Measurements from ENCODE around the gene ZAP70.
"Not testable (repeated sequence)": the region's sequence is repeated elsewhere in the genome, so short reads cannot be mapped to it uniquely, and the experiment has no call there.

Gene ZAP70

DNA sequence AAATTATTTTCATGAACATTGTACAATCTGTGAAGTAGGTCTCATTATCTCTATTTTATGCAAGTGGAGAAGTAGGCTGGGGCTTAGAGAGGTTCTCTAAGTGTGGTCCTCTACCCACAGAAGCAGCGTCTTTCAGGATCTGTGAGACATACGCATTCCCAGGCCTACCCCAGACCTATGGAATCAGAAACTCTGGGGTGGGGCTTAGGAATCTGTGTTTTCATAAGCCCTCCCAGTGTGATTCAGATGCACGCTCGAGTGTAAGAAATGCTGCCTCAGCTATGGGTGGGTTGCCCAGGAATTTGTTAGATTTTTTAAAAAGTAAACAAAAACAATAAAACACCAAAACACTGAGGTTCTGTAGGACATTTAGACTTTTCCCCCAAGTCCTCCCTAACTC is 14.8 kb upstream of the ZAP70 start:
- DNase-seq (ENCODE audit: low spot score) = no peak

DNA sequence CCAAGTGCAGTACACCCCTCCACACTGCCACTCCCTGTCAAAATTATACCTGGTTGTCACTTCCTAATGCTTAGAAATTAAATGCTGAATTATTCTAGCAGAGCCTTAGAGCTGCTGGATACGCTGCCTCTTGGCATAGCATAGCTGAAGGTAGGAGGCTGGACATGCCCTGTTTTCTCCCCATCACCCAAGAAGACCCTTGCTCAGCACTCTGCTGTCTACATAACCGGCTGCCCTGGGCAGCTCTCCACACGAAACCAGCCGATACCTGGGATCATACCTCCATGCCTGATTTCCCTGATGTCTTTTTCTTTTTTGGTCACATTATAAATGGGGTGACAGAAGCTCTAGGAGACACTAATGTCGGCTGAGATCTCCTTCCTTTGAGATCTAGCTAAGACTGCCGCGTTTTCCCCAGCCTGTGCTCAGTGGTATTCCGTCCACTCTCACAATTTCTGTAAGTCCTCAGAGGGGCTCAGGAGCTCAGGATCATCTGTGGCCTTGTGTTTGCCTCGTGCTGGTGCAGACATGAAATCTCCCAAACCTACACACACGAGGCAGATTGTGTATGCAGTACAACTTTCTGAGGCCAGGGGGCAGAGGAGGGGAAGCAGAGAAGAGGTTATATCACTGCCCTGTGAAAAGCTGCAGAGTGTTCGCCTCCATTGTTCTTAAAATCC is 13.5 kb upstream of the ZAP70 start:
- peak; percentile 86 for DNase-seq (ENCODE audit: low spot score)

DNA sequence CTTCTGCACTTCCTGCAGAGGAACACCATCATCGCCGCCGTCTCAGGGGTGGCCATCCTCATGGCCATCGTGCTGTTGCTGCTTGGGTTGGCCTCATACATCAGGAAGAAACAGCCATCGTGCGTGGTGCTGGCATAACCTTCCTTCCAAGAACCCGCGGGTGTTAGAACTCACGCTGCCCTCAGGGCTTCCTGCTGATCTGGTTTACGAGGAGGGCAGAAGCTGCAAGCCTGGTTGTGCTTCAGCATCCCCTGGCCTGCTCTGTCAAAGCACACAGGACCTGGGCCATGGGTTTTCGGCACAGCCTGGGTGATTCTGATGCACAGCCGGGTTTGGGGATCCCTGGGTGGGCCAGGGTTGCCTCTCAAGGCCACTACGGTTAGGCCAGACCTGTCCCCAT is 12.2 kb upstream of the ZAP70 start:
- no peak for DNase-seq (ENCODE audit: low spot score)

DNA sequence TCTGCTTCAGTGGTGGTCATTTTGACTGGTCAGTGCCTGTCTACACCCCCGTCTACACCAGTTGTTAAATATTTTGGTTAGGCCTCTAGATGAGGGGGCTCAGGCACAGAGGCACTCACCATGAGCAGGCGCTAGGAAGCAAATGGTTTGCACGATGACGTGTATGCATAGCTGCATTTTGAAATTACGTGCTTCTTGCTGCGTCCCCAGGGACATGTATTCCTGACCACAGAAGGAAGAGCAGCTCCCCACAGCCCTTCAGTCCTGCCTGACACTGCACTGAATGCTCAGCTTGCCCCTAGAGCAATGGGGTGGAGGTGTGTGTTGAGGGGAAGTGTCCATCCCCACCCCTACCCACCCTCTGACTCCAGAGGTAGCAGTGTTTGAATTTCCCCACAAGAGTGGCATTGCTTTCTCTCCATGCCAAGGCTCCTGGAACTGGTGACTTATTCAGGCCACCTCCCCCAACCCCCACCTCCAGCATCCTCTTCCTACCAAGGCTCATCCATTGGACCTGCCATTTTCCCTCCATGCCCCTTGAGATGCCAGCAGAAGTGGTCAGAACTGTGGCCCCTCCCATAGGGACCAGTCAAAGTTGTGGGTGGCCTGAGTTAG is 11.4 kb upstream of the ZAP70 start:
- DNase-seq (ENCODE audit: low spot score) = no peak

DNA sequence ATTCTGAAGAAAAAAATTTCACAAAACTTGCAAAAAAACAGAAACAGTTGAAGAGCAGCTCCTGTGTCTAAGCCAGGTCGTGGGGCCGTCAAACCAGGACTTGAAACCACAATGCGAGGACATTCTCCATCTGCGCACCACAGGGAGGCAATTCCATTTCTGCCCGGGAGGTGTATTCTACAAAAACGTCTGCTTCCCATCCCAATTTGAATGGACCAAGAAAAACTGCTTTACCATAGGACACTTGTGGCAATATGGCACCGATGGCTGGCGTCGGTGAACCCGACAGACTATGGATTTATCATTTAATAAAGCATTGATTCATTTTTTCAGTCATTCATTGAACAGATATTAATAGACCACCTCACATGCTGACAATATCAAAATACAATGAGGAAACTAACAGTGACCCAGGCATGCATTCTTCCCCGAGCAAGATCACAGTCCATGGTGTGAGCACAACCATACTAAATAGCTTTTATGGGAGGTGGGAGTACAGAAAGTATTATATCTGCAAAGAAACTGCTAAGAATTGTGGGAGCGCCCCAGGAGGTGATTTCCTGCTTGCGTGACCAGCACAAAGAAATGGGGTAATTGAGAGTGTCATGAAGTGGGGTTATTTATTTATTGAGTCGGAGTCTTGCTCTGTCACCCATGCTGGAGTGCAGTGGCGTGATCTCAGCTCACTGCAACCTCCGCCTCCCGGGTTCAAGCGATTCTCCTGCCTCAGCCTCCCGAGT is 10.5 kb upstream of the ZAP70 start:
- no peak for DNase-seq (ENCODE audit: low spot score)

DNA sequence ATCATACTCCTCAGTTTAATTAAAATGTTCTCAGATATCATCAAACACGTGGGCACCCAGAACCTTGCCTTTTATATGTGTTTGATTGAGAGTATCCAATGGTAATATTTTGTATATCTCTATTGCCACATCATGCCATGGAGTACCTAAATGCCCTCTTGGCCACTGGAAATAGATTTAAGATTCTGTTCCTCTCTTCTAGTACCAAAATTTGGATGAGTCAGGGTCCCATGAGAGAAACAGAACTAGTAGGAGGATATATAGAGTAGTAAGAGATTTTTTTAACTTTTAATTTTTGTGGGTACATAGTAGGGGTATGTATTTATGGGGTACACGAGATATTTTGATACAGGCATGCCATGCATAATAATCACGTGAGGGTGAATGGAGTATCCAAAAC is 9.6 kb upstream of the ZAP70 start:
- DNase-seq (ENCODE audit: low spot score) = no peak

DNA sequence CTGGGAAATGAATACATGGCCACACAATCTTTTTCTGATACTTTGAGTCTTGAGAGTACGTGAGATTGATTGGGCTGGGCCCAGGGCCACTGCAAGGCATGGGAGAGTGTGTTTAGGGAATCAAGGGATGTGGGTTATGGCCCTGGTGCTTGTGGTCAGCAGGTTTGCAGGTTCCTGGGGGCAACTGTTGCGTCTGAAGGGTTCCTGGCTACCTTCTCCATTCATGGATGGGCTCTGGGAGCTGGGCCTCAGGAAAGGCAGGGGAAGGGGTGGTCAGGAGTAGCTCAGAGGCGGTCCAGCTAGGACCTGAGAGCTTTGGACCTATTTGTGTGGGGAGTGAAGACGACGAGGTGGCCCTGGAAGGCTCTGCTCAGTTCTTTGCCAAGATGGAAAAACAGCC is 8.4 kb upstream of the ZAP70 start:
- DNase-seq (ENCODE audit: low spot score) = no peak

DNA sequence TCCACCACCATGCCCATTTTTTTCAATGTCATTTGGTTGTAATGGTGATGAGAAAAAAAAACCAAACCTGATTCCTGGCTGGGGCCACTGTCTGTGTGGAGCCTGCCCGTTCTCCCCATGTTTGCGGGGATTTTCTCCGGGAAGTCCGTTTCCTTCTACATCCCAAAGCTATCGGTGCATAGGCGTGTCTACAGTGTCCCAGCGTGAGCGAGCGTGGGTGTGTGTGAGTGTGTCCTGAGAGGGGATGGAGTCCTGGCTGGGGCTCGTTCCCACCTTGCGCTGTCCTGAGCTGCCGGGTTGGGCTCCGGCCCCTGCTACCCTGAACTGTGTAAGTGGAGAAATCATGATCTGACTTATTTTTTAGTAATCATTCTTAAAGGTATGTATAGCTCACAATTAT is 7.3 kb upstream of the ZAP70 start:
- DNase-seq (ENCODE audit: low spot score) = no peak

DNA sequence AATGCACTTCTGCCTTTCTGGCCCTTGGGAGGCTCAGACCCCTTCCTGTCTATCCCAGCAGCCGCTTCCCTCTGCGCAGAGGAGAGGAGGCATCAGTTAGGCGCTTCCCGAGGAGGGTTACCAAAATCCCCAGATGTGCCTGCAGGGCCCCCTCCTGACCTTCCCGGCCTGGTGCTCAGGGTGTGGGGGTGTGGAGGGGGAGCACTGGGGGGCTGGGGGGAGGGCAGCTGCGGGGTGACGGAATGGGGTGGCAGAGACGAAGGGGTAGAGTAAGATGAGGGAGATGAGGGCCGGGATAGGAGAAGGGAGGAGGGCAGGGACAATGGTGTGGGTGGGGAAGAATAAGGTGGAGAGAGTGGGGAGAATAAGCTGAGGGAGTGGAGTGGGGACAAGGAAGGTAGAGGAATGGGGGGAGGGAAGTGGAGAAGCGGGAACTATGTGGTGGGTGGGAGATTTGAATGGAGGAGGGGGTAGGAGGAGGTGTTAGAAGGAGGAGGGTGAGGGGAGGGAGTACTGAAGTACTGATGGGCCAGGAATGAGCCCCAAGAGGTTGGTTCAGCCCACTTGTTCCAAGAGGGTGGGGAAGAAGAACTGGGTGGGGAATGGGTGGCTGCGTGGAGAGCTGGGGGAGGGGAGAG is 6.5 kb upstream of the ZAP70 start:
- no peak for DNase-seq (ENCODE audit: low spot score)

DNA sequence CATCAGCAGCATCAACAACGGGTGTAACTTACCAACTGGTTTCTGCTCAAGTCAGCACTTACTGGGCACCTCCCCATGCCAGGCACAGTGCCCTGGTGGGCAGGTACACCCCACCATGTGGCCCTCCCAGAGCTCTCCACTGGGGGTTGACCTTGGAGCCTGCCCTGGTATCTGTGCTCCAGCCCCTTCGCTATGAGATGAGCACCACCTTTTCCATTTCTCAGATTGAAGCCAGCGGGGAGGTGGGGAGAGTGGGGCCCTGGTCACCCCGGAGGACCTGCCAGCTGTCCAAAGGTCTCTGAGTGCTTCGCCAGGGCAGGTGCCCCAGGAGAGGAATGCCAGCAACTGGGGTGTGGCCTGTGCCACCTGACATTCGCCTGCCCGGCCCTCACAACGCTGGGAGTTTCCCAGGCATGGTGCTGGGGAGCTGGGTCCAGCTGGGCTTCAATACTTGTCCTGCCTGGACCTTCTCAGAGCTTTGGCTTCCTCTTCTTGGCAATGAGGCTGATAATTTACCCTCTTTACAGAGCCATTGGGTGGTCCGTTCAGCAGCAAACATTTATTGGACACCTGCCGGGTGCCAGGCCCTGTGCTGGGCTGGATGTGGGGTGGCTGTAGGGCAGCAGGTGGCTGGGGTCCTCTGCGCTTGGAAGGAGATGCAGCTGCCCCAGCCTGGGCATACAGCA is 5.9 kb upstream of the ZAP70 start:
- no peak for DNase-seq (ENCODE audit: low spot score)

DNA sequence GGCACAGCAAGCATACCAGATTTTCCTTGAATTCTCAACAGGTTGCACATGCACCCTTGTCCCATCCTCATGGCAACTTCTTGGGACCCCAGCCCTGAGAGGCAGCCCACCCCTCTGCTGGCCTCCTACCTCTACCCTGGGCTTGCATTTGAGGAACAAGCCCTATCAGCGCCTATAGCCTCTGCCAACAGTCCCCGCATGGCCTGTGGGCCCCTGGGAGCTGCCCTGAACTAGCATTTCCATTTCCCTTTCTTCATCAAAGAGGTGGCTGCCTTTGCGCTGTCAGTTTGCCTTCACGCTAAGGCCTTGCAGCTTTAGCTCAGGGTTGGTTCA is 5.4 kb upstream of the ZAP70 start:
- DNase-seq (ENCODE audit: low spot score) = no peak

DNA sequence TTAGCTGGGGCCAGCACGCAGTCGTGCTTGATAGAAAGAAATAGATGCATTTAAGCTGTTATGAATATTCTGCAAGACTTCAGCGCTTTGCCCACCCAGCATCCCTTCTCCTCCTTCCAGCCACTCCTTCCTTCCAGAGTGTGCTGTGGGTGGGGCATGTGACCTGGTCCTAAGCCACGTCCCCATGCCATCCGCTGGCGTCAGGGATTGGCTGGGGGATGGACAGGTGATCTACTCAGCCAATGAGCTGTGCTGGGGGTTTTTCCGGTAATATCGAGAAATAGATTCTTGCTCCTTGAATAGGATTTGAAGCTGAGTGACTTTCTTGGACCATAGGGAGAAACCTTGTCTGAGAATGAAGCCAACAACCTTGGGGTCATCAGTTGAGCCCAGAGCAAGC is 4.8 kb upstream of the ZAP70 start:
- DNase-seq (ENCODE audit: low spot score) = no peak

DNA sequence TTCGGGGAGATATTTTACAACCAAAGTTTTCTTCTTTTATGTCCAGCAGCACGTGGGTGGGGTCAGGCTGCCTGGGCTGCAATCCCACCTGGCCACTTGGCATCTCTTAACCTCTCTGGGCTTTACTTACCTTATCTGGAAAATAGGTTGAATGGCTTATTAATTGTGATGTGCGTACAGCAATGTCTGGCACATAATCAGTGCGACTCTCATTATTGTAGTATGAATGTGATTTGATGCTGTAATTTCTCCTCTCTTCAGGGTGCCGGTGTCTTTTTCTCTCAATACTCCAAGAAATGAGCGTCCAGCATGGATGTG is 2.0 kb upstream of the ZAP70 start:
- DNase-seq (ENCODE audit: low spot score) = no peak

DNA sequence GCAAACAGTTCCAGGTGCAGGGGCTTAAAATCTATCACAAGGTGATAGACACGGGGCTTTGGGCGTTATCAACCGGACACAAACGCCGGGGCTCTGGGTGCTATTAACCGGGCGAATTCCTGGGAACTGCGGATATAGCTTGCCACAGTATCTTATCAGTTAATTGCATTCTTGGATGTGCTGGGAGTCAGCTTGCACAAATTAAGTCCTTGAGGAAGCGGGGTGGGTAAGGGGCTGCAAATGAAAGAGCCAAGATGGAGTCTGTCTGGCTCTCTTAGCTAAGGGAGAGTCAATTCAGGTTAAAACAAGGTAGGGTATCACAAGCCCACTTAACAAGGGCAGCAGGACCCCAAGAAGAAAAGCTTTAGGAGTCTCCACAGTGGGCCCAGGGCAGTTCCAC is 1.2 kb upstream of the ZAP70 start:
- not testable (repeated sequence) for DNase-seq (ENCODE audit: low spot score)

DNA sequence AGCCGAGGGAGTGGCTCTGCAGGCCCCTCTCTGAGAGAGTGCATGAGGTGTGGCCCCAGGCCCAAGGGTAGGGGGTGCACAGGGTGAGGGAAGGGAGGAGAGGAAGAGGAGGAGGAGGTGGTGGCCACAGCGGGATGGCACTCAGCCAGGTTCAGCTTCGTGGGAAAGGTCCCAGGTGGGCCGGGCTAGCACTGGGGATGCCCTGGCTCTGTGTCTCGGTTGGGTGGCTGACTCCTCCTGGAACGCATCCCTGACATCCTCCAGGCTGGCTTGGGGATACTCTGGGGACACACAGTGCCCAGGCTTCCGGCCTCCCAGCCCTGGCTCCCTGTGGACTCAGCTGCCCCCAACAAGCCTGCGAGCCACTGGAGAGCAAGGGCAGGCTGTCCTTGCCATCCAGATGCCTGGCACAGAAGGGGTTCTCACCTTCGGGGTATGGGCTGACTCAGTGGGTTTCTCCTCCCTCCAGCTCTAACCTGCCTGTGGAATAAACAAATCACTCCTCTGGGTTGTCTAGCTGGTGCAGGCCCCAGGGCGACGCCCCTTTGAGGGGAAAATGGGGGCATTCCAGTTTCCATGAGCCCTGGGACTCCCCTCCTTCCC is 582 bp upstream of the ZAP70 start:
- no peak for DNase-seq (ENCODE audit: low spot score)

DNA sequence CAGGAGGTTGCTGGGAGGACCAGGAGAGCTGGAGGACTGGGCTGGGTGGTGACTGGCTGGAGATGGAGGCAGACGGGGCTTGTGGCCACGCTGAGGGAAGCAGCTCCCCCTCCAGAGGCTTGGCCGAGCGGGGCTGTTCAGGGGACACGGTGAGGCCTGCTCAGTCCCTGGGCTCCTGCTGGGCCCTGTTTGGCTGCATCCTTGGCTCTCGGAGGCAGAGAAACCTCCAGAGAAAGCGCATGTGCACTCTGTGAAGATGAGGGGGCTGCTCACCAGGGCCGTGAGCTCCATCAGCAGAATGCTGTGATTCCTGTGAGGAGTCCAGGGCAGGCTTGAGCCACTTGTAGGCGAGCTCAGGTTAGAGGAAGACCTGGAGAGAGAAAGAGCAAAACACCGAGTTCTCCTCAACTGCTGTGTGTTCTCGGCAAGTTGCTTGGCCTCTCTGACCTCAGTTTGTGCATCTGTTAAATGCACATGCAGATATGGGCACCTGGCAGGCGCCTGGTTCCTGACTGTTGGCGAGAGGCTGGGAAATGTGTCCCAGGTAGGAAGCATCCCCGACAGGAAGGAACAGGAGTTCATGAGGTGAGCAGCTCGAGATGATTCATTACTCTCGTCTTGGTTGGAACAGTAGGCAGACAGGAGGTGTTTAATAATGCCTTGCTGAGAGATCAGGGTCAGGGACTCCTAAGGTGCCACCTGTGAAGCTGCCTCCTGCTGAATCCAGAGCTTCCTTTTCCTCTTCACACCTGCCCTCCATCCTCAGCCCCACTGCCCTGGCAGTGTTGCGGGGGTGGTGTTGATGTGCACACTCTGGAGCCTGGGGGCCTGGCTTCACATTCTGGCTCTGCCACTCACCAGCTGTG is 941 bp downstream of the ZAP70 start:
- DNase-seq (ENCODE audit: low spot score) = no peak

DNA sequence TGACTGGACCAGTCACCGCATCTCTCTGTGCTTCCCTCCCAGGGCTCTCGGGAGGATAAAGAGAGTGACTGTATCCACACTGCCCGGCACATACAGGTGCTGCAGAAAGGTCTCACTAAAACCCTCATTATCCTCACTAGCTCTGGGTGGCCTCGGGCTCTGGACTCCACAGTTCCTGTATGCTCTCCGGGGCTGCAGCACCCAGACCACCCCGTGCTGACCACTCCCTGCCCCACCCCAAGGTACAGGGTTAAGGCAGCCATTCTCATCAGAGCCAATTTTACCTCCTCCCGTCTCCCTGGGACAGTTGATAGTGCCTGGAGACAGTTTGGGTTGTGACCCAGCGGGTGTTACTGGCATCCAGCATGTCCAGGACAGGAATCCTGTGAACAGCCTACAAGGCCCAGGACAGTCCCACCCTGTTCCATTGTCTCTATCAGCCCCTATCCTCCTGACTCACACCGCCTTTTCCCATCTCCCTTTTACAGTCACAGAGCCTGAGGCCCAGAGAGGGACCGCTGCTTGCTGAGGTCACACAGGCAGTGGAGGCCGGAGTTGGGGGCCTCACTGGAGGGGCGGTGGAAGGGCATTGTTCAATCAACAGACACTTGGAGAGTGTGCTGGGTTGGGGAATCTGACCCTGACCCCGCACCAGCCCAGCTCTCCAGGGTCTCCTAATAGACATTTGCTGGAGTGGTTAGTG is 1.7 kb downstream of the ZAP70 start:
- DNase-seq (ENCODE audit: low spot score) = no peak

DNA sequence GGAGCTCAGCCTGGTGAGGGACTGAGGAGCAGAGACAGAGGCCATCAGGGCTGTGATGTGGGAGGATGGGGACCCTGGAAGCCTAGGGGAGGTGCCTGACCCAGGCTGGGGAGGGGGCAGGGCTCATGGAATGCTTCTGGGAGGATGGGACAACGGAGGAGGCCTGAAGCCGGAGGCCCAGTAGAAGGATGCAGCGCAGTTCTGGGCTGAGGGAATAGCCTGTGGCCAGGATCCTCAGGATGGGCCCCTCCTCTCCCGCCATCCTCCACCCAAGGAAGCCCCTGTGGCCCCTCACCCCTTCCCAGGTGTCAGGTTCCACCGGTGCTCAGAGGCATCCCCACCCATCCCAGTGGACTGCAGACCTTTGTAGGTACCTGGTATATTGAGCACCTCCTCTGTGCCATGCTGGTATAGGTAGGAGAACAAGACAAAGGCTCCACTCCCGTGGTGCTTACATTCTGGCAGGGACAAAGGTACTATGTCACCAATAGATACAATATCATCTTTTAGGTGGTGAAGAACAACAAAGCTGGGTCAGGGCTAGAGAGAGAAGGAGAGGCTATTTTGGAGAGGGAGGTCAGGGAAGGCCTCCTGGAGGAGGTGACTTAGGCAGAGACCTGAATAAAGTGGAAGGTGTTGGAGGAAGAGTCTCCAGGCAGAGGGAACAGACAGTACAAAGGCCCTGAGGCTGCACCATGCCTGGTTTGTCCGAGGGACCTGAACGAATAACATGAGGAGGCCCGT is 2.7 kb downstream of the ZAP70 start:
- DNase-seq (ENCODE audit: low spot score) = no peak

DNA sequence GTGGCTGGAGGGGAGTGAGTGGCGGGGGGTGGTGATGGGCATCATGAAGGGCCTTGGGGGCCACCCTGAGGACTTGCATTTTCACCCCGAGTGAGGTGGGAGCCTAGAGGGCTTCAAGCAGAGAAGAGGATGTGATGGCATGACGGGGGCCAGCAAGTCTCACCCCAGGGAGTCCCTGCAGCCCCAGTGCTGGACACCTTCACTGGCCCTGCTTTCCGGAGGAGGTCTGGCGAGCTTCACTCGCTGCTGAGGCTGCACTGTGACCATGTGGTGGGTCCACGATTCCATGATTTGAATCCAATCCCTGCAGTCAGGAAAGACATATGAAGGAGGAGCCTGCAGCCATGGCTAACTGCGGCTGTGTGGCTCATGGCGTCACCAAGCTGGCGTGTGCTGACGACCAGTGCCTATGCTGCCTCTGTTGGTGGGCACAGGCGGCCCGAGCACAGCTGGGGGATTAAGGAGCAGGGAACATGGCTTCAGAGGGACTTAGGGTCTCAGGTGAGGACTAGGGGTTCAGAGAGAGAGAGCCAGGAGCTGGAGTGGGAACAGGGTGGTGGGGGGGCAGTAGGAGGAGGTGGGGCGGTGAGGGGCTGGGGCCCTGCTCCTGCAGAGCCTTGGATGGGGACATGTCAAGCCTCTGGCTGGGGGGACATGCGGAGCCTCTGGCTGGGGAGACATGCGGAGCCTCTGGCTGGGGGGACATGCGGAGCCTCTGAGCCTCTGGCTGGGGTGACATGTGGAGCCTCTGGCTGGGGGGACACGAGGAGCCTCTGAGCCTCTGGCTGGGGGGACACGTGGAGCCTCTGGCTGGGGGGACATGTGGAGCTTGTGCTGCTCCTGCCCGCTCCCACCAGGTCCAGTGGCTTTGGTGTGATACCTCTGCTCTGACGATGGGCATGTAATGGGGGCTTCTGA is 3.6 kb downstream of the ZAP70 start:
- no peak for DNase-seq (ENCODE audit: low spot score)

Measured in NAMALWA (cell line).